ENCODE data around the gene SLC26A6.

- no peak for TF ChIP-seq CTCF (IDR thresholded peaks at IDR 0.05)
- no peak for TF ChIP-seq POLR2A (IDR thresholded peaks at IDR 0.05)
These were observed 39.1 kb downstream of the SLC26A6 start for GRCh38 chr3:48596157-48596556.

Data from Peyer's patch (tissue), 4 donors.